Transverse colon (tissue), 4 donors: ENCODE measurements around the gene GIMAP8.

Experiments used
- EP300 ChIP-seq: sonication (generic); formaldehyde crosslinking; IDR thresholded peaks from one replicate; pipeline ENCODE4 v1.6.1; 2017; ENCODE audit warnings: antibody characterized with exemption, low read depth
- POLR2A ChIP-seq: fragments of 450-650 bp; IDR thresholded peaks from one replicate; pipeline ENCODE4 v1.6.1; 2016; ENCODE audit warnings: antibody characterized with exemption, mild to moderate bottlenecking, moderate library complexity
- POLR2AphosphoS5 ChIP-seq, 3 donors: sonication (generic); formaldehyde crosslinking; IDR thresholded peaks; one replicate each; pipeline ENCODE4 v1.6.1; 2016; ENCODE audit warnings: antibody characterized with exemption in 3 of 3
- TF ChIP-seq, protein P1 (sequence below), 5 experiments: fragments of 200-600 bp in 3 of 5; fragments of 450-650 bp in 2 of 5; sonication (generic) in 3 of 5; IDR thresholded peaks; 1 replicate in 2 of 5; 2 replicates in 3 of 5; pipeline ENCODE4 v1.5.1; 2016 to 2017; ENCODE audit warnings: antibody characterized with exemption in 5 of 5, inconsistent platforms in 3 of 5, mild to moderate bottlenecking in 2 of 5, moderate library complexity in 1 of 5

GRCh38 chr7:150410131-150410530 lies 40.3 kb upstream of the GIMAP8 start:
- TF ChIP-seq, protein P1, sequence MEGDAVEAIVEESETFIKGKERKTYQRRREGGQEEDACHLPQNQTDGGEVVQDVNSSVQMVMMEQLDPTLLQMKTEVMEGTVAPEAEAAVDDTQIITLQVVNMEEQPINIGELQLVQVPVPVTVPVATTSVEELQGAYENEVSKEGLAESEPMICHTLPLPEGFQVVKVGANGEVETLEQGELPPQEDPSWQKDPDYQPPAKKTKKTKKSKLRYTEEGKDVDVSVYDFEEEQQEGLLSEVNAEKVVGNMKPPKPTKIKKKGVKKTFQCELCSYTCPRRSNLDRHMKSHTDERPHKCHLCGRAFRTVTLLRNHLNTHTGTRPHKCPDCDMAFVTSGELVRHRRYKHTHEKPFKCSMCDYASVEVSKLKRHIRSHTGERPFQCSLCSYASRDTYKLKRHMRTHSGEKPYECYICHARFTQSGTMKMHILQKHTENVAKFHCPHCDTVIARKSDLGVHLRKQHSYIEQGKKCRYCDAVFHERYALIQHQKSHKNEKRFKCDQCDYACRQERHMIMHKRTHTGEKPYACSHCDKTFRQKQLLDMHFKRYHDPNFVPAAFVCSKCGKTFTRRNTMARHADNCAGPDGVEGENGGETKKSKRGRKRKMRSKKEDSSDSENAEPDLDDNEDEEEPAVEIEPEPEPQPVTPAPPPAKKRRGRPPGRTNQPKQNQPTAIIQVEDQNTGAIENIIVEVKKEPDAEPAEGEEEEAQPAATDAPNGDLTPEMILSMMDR (IDR thresholded peaks at IDR 0.05): no peak
- TF ChIP-seq EP300: no peak
- no peak for TF ChIP-seq POLR2A
- TF ChIP-seq POLR2AphosphoS5 (IDR thresholded peaks at IDR 0.05): no peak
